Ovary (tissue), 9 donors: Measurements from ENCODE around the gene KCND1. TPM values are rescaled to one million over a fixed set of nuclear protein-coding genes. Genes with fewer than 3 reads are reported as not detected.

Experiments used
- DNase-seq, 5 donors: peaks; one replicate each; pipeline ENCODE4 v3.0.0-alpha.2; 2019 to 2020
- H3K27ac ChIP-seq, 2 donors: fragments of 200-600 bp; one replicate each; pipeline versions ENCODE4 v1.5.1 to v1.8.0; 2019 to 2022
- H3K27me3 ChIP-seq: fragments of 200-600 bp; one replicate; pipeline ENCODE4 v1.8.0; 2022
- H3K36me3 ChIP-seq: fragments of 200-600 bp; sonication (generic); one replicate; pipeline ENCODE4 v1.5.1; 2019
- H3K4me1 ChIP-seq: one replicate; pipeline ENCODE4 v1.8.1; 2013; ENCODE audit warnings: mild to moderate bottlenecking, moderate library complexity; ENCODE audit not compliant: insufficient read depth
- H3K4me3 ChIP-seq: fragments of 200-600 bp; sonication (generic); one replicate; pipeline ENCODE4 v1.5.1; 2017
- H3K9me3 ChIP-seq, 2 donors: fragments of 200-600 bp in 1 of 2; sonication (generic) in 1 of 2; one replicate each; pipeline versions ENCODE4 v1.5.1 to v1.8.1; 2013 to 2019; ENCODE audit warnings: mild to moderate bottlenecking in 1 of 2, moderate library complexity in 1 of 2
- CTCF ChIP-seq, 3 donors: fragments of 450-650 bp in 2 of 3; fragments of 200-600 bp in 1 of 3; IDR thresholded peaks; one replicate each; pipeline versions ENCODE4 v1.5.1 to v1.8.0; 2016 to 2022; ENCODE audit warnings: antibody characterized with exemption in 3 of 3, mild to moderate bottlenecking in 1 of 3
- EP300 ChIP-seq: sonication (generic); formaldehyde crosslinking; IDR thresholded peaks from one replicate; pipeline ENCODE4 v1.6.1; 2017; ENCODE audit warnings: antibody characterized with exemption
- POLR2A ChIP-seq: fragments of 450-650 bp; IDR thresholded peaks from one replicate; pipeline ENCODE4 v1.6.1; 2017; ENCODE audit warnings: antibody characterized with exemption, mild to moderate bottlenecking, moderate library complexity
- WGBS, 3 donors: extraction: QIAGEN DNeasy Blood & Tissue Kit in 1 of 3; methylation state at CpG; one replicate each; pipeline versions ENCODE4 v1.1.5 to v1.1.7; 2013 to 2017; 5-methylcytosine and 5-hydroxymethylcytosine counted together
- intact Hi-C, 4 donors: fragments of 100-400 bp; cut with DNase I; formaldehyde crosslinking; loops; one replicate each; pipeline versions ENCODE4 v1.11.0 to v1.15.1; 2022 to 2023
- polyA plus RNA-seq, 2 donors: library from polyadenylated mRNA; stranded (reverse); fragments of 200-250 nt in 1 of 2; fragments of 350-450 nt in 1 of 2; fragmentation: Illumina TruSeq in 1 of 2; extraction: RNeasy Lipid Tissue Mini Kit (QIAGEN cat#74804) in 1 of 2; gene quantifications; one replicate each; pipeline ENCODE4 v1.2.3, GENCODE V29; 2013 to 2014
- total RNA-seq, 7 donors: library from RNA; depleted of rRNA in 2 of 7; stranded (reverse); fragments of >200 nt in 2 of 7; fragmentation: NEBNext Ultra II Directional in 3 of 7; extraction: Animal tissue kit (Norgen Biotek cat#: 25700) in 3 of 7; gene quantifications; one replicate each; pipeline versions ENCODE4 v1.1.0 to v1.2.4, GENCODE V29; 2016 to 2023
- donor health status: DM: no; HTN: no; CAD: no; lungs with moderate emphysema.
- donor health status: DM: no; HTN: no; CAD: no.
- donor health status: Bipolar disorder and iron deficiency.
- donor health status: DM: yes; HTN: yes; CAD: no.
- donor health status: DM: no; HTN: no; CAD: no.
- donor health status: DM: yes; HTN: yes; CAD: no.

The KCND1 gene
- total and polyA plus RNA-seq, 9 donors = 0.76 to 4.6 (median 2.0) TPM

- peaks cover 2% of the 10 kb centered on the region for H3K4me1 ChIP-seq
- intact Hi-C loops = no loop called here
- no peaks in the 10 kb centered on the region for H3K9me3 ChIP-seq
- no peak for TF ChIP-seq EP300
- peak; percentile 57 for TF ChIP-seq POLR2A
- 29 to 40% (median 40%) methylated on average over 38 of the region's 38 CpGs for WGBS, 3 donors
- peak within 1 kb of the TSS in 1 of 2 donors; percentile 62 for H3K27ac ChIP-seq
- H3K4me3 ChIP-seq = peak within 1 kb of the TSS; percentile 45
- no peaks in the 10 kb centered on the region for H3K36me3 ChIP-seq
- DNase-seq = peak; percentile 71 to 77 (median 74)
- H3K27me3 ChIP-seq = no peaks in the 10 kb centered on the region
Measured at GRCh38 chrX:49002091-49002935, 30.7 kb upstream of the KCND1 start, which contains the start of gene GRIPAP1. TSS of gene GRIPAP1 (minus strand) at chrX:49002264. CDS start at chrX:49002229, 35 bp downstream.

DNA sequence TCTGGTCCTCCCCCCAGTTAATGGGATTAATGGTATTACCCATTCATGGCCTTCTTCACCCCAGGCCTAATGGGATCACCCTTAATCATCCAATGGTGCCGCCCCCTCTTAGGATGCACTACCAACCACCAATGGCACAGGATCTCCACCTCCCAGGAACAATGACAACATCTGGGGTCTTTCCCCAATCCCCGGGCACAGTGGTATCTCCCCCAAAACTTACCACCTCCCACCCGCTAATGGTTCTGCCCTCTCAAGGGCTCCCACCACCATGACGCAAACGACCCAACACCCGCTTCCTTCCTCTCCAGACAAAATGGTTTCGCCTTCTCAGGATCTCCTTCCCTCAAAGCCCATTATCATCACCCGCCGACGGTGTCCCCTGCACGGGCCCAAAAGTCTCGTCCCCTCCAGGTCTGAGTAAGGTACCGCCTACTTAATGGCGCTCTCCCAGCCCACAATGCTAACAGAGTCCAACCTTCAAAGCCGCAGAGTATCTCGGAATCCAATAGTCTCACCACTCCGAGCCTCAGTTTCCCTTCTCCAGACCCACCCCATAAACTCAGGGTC, 30.0 kb upstream of the KCND1 start:
- H3K4me3 ChIP-seq = peak overlapping the region; percentile 45
- no peak for TF ChIP-seq EP300
- no peak for TF ChIP-seq POLR2A
- TF ChIP-seq CTCF (IDR thresholded peaks at IDR 0.05) = no peak
- H3K27me3 ChIP-seq = no peaks in the 10 kb centered on the region
- peaks cover 2% of the 10 kb centered on the region for H3K4me1 ChIP-seq
- peak overlapping the region in 1 of 2 donors; percentile 3 for H3K27ac ChIP-seq
- DNase-seq = peak in 2 of 5 donors; percentile 19 to 29
- no peaks in the 10 kb centered on the region for H3K36me3 ChIP-seq
- intact Hi-C loops = no loop called here
- H3K9me3 ChIP-seq = no peaks in the 10 kb centered on the region
- WGBS, 3 donors = 29 to 35% (median 32%) methylated on average over 17 of the region's 17 CpGs

DNA sequence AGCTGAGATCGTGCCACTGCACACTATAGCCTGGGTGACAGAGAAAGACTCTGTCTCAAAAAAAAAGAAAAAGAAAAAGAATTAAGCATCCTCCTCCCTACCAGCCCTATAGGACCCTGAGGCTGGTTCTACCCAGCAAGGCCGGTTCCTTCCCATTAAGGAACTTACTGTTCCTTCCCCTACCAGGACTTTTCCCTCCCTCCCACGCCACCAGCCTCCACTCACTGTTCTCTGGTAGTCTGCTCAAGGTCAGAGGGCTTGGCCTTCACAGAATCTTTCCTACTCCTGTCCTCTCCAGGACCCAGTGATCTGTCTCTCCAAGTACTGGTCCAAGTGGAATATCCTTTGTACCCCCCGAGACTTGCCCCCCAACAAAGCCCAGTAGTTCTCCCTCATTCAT, 29.0 kb upstream of the KCND1 start:
- TF ChIP-seq POLR2A (no peak), EP300 (no peak), CTCF (IDR thresholded peaks at IDR 0.05) (no peak)
- Histone ChIP-seq H3K4me3 (no peak overlapping the region), H3K36me3 (no peaks in the 10 kb centered on the region), H3K4me1 (peaks cover 2% of the 10 kb centered on the region), H3K27me3 (no peaks in the 10 kb centered on the region), H3K9me3 (no peaks in the 10 kb centered on the region), H3K27ac (no peak overlapping the region)
- no peak for DNase-seq
- intact Hi-C loops = no loop called here
- 79 to 85% (median 80%) methylated on average over 4 of the region's 4 CpGs for WGBS, 3 donors

DNA sequence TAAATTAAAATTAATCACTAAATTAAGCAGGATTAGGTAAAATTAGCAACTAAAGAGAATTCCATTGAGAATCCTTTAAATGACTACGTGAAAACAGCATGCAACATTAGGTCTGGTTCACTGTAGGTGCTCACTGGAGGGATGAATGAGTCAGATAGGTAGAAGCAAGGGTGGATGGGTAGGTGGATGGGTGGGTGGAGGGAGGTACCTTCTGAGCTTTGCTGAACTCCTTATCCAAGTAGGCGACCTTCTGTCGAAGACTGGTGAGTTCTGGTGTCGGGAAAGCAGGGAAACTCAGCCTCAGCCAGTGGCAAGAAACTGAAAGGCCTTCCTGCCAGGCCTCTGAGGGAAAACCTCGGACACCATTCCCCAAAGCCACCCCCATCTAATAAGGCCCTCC, 27.4 kb upstream of the KCND1 start:
- H3K4me3 ChIP-seq = no peak overlapping the region
- H3K27ac ChIP-seq = no peak overlapping the region
- H3K36me3 ChIP-seq = no peaks in the 10 kb centered on the region
- H3K27me3 ChIP-seq = no peaks in the 10 kb centered on the region
- peaks cover 2% of the 10 kb centered on the region for H3K4me1 ChIP-seq
- TF ChIP-seq EP300 (no peak), CTCF (IDR thresholded peaks at IDR 0.05) (no peak)
- no peaks in the 10 kb centered on the region for H3K9me3 ChIP-seq
- no peak for DNase-seq
- intact Hi-C loops = no loop called here
- 78 to 81% (median 80%) methylated on average over 5 of the region's 5 CpGs for WGBS, 3 donors

GRCh38 chrX:48998391-48998790, 26.7 kb upstream of the KCND1 start:
- Histone ChIP-seq H3K4me1 (peaks cover 2% of the 10 kb centered on the region), H3K27ac (no peak overlapping the region), H3K4me3 (no peak overlapping the region), H3K36me3 (no peaks in the 10 kb centered on the region), H3K27me3 (no peaks in the 10 kb centered on the region), H3K9me3 (no peaks in the 10 kb centered on the region)
- intact Hi-C loops = no loop called here
- WGBS, 3 donors = 70 to 84% (median 77%) methylated on average over 4 of the region's 4 CpGs
- no peak for TF ChIP-seq EP300
- no peak for TF ChIP-seq CTCF (IDR thresholded peaks at IDR 0.05)
- TF ChIP-seq POLR2A = no peak
- peak in 1 of 5 donors; percentile 10 for DNase-seq
